GM18873 (cell line): ENCODE results near the gene CCT5.
A peak's percentile ranks its signal among the peaks of the same experiment; 100 is the strongest.
"Not testable (repeated sequence)": the region's sequence is repeated elsewhere in the genome, so short reads cannot be mapped to it uniquely, and the experiment has no call there.

Experiments used
- ATAC-seq: cut with Tn5 transposase; IDR thresholded peaks from one replicate; pipeline ENCODE4 v1.9.1; 2021; ENCODE audit warnings: mild to moderate bottlenecking, moderate library complexity, moderate number of reproducible peaks; ENCODE audit not compliant: unreplicated experiment, low FRiP score

Gene CCT5

DNA sequence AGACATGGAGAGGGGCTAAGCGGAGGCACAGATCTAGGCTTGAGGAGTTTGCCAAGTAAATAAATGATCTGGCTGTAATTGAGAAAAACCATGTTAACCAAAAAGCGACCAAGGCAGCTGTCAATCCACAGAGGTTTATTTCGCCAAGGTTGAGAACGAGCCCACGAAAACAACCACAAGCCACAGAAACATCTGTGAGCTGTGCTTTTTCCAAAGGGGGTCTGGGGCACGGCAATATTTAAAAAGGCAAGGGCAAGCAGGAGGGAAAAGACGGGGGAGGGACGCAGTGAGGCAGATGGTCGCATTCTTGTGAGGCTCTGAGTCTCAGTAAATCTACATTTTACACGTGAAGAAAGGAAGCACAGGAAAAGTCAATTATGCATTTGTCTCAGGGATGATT, 25.4 kb downstream of the CCT5 start:
- no peak for ATAC-seq

DNA sequence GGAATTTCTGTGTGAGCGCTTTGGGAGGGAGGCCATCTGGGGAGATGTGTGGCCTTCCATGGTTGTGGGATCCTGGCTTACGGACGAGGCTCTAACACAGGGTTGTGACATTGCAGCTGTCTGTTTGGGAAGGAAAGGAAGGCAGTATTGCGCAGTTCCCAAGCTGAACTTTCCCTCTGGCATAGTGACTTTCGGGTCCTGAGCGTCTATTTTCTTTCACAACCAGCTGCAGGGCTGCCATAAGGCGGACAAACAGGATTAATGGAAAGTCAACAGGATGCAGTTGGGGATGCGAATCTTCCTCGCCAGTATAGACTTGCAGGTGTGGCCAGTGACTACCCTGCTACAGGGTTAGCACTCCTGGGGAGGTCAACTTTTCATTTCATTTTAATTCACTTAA, 25.9 kb downstream of the CCT5 start:
- no peak for ATAC-seq

GRCh38 chr5:10276691-10277090, 26.6 kb downstream of the CCT5 start:
- ATAC-seq, result no peak

GRCh38 chr5:10277773-10278630, 27.9 kb downstream of the CCT5 start:
- ATAC-seq, result no peak

- no peak for ATAC-seq
Observed at GRCh38 chr5:10278658-10279279, 28.7 kb downstream of the CCT5 start.

DNA sequence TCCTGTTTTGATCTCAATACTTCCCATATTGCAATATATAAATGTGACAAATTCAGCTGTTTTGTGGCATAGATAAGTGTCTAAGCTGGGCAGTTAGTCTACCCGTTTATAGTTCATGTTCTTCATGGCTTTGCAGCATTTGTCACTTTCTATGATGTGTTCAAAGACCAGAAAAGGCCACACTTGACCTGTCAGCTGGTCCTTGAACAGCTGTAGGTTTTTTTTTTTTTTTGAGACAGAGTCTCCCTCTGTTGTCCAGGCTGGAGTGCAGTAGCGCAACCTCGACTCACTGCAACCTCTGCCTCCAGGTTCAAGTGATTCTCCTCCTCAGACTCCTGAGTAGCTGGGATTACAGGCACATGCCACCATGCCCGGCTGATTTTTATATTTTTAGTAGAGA, 29.2 kb downstream of the CCT5 start:
- no peak for ATAC-seq

DNA sequence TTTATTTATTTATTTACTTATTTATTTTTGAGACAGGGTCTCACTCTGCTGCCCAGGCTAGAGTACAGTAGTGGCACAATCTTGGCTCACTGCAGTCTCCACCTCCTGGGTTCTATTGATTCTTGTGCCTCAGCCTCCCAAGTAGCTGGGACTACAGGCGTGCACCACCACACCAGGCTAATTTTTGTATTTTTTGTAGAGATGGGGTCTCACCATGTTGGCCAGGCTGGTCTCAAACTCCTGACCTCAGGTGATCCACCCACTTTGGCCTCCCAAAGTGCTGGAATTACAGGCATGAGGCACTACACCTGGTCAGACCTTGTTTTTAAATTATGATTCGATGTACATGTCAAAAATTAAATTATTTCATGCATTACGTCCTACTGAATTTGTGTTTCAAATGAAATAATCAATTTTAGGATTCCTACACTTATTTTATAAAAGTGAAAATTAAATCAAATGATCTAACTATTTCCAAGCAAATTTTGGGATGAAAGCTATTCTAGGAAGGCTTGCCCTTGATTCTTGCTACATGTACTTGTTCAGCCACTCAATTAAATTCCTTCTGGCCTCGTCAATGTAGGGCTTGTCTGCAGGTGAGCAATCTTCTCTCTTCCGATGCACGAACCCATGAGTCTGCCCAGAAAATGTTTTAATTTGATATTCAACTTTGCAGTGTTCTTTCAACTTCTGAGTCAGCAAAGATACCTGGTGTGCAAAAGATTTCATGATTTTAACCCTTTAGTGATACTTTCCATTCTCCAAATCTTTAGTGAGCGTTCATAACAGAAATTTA, 30.0 kb downstream of the CCT5 start:
- ATAC-seq, result no peak

DNA sequence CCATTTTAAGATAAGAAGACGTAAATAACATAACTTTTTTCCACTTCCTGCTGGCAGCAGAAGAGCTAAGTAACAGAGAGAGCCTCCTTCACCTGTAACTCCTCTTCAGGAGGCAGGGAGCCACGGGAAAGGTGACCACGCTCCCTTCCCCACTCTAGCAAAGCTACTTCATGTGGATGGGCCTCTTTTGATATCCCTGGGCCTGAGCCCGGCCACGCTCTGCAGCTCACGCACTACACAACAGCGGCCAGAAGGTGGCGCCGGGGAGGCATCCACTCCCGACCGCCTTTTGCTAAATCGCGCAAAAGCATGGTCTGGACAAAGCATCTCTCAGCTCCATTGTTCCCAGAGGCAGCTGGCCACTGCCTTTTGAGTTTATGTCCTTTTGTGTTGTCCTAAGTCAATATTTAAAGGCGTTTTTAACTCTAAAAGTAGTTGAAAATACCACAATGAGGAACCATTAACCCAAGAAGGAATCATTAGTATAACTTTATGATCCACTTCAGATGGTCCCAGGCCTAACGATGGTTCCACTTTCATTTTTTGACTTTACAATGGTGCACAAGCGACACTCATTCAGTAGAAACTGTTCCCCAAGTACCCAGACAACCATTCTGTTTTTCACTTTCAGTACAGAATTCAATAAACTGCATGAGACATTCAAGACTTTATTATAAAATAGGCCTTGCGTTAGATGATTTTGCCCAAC, 34.0 kb downstream of the CCT5 start:
- ATAC-seq, result peak; percentile 93

- not testable (repeated sequence) for ATAC-seq
Observed at GRCh38 chr5:10285362-10285761, 35.3 kb downstream of the CCT5 start.

DNA sequence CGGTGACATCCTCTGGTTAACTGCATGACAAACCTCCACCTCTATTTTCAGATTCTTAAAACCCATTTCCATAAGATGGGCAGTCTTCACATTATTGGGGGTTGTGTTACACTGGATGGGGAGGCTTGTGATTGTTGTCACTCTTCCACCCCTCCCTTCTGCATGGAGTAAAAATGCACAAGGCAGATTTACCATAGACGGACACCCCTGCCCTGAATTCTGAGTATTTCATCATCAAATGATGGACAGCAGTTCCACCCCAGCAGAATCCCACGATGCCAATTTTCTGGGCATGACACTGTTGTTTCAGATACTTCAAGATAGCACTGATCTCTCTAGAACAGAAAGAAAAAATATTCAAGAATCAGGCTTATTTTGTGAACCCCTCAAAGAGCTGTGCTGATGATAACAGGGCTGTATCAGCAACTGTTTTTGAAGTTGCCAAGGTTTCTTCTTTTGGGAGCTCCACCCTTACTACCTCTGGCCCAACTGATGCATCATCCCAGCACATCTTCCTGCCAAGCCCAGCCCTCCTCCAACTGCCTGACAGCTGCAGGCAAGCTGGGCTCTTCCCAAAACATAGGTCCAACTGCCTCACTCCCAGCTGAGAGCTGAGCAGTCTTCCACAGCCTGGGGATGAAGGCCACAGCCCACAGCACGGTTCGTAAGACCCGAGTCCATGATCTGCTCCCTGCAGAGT, 36.2 kb downstream of the CCT5 start:
- no peak for ATAC-seq

DNA sequence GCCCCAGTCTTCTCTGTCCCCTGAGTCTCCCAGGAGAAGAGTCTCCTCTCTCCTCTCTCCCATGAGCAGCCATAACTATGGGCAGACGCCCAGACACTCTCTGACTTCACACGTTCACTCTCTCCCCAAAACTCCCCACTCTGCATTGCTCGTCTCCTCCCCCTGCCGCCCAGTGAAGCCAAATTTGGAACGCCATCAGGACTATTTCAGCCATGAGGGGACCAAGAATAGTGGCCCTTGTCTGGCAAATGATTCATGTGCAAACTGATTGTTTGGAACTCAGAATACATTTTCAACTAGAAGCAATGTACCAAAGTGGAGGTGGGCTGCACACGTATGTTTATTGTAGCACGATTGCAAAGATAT, 36.8 kb downstream of the CCT5 start:
- ATAC-seq, result no peak

GRCh38 chr5:10288592-10289219, 38.6 kb downstream of the CCT5 start:
- no peak for ATAC-seq

- ATAC-seq, result no peak
Observed at GRCh38 chr5:10289353-10289752, 39.3 kb downstream of the CCT5 start.

DNA sequence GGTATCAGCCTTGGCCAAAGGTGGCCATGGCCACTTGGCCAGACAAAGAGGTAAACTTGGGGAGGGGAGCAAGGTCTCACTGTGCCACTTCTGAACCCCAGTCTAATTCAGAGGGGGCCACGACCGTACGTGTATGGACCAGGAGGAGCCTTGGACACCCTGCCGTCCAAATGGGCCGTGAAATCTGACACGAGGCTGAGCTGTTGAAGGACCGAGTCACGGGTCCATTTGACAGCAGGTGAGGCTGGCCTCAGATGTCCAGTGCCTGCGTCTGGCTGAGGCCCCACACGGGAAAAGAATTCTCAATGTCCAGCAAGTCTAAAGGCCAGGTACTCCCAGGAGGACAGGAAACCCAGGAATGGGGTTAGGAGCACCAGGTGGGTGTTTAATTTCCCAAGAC, 39.9 kb downstream of the CCT5 start:
- ATAC-seq, result no peak

DNA sequence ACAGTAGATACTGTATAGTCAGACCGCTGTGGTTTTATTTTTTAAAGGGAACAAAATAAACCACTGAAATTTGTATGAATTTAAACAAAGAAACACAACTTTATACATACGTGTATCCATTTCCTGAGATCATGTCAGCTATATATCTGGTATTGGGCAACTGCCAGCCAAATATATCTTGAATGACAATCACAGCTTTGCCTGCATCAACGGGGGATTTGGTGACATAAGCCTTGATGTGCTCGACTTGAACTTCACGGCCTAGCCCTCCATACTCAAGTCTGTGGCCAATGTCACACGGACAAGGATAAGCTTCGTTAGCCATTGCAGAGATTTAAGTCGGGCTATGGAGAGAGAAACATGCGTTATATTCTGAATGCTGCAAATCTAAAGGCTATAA, 40.4 kb downstream of the CCT5 start:
- ATAC-seq, result no peak

GRCh38 chr5:10291692-10292339, 41.7 kb downstream of the CCT5 start:
- no peak for ATAC-seq

GRCh38 chr5:10293907-10294662, 44.0 kb downstream of the CCT5 start:
- ATAC-seq, result no peak

GRCh38 chr5:10295619-10296326, 45.7 kb downstream of the CCT5 start:
- peak; percentile 64 for ATAC-seq
